ENCODE data around the gene FBXO41. TPM values are rescaled to one million over a fixed set of nuclear protein-coding genes. Genes with fewer than 3 reads are reported as not detected.

The FBXO41 gene
- total RNA-seq, 2 experiments from 2014 or later: 41.5 to 42.0 TPM

GRCh38 chr2:73279852-73280251 lies 4.4 kb downstream of the FBXO41 start:
- peaks cover 26% of the 10 kb centered on the region for H3K4me1 Mint-ChIP-seq (ENCODE audit: low read depth)
- H3K27me3 Mint-ChIP-seq: no peaks in the 10 kb centered on the region
- no peak for ATAC-seq
- no peak for DNase-seq
- H3K4me3 Mint-ChIP-seq: no peak overlapping the region
- ChIA-PET CTCF (interaction anchor here (0.7 to 3.3 kb wide), 3 partner anchors 9 to 11 kb away, joined by 3 to 15 read pairs (median 3); no protein-coding TSS in a partner anchor), POLR2A (interaction anchor here (0.7 to 1.8 kb wide), 3 partner anchors 8 to 45 kb away, joined by 3 to 7 read pairs (median 3); no protein-coding TSS in a partner anchor)
- peaks cover 46% of the 10 kb centered on the region for H3K36me3 Mint-ChIP-seq (ENCODE audit: low read depth)
- intact Hi-C loops (cut with micrococcal nuclease): no loop called here
- no peak for TF ChIP-seq CTCF (IDR thresholded peaks at IDR 0.05)
- H3K9me3 Mint-ChIP-seq: no peaks in the 10 kb centered on the region
- H3K27ac Mint-ChIP-seq: no peak overlapping the region

- no peak for ATAC-seq
- Mint-ChIP-seq H3K4me1 (ENCODE audit: low read depth) (peaks cover 21% of the 10 kb centered on the region), H3K27ac (no peak overlapping the region), H3K27me3 (no peaks in the 10 kb centered on the region), H3K9me3 (no peaks in the 10 kb centered on the region), H3K4me3 (no peak overlapping the region), H3K36me3 (ENCODE audit: low read depth) (peaks cover 28% of the 10 kb centered on the region)
- no peak for DNase-seq
- POLR2A ChIA-PET: interaction anchor here (0.6 to 1.1 kb wide), 5 partner anchors 8 to 36 kb away, joined by 3 to 4 read pairs (median 3); no protein-coding TSS in a partner anchor
- intact Hi-C loops (cut with micrococcal nuclease): no loop called here
- no peak for TF ChIP-seq CTCF (IDR thresholded peaks at IDR 0.05)
- CTCF ChIA-PET: interaction anchor here (5.8 kb wide), 1 partner anchor 17 kb away, joined by 36 read pairs; no protein-coding TSS in a partner anchor
Observed at GRCh38 chr2:73272270-73272669, 12.0 kb downstream of the FBXO41 start.

GRCh38 chr2:73269686-73270465 lies 14.4 kb downstream of the FBXO41 start:
- ATAC-seq (peak; percentile 7), DNase-seq (no peak)
- no peak overlapping the region for H3K27ac Mint-ChIP-seq
- no peaks in the 10 kb centered on the region for H3K9me3 Mint-ChIP-seq
- H3K4me1 Mint-ChIP-seq (ENCODE audit: low read depth): peaks cover 26% of the 10 kb centered on the region
- H3K4me3 Mint-ChIP-seq: no peak overlapping the region
- no peaks in the 10 kb centered on the region for H3K27me3 Mint-ChIP-seq
- intact Hi-C loops (cut with micrococcal nuclease): no loop called here
- no peak for TF ChIP-seq CTCF (IDR thresholded peaks at IDR 0.05)
- ChIA-PET POLR2A (no interaction called here), CTCF (interaction anchor here (0.9 kb wide), 1 partner anchor 57 kb away, joined by 3 read pairs; no protein-coding TSS in a partner anchor)
- peaks cover 31% of the 10 kb centered on the region for H3K36me3 Mint-ChIP-seq (ENCODE audit: low read depth)

GRCh38 chr2:73268830-73269685 lies 15.2 kb downstream of the FBXO41 start:
- no peak for TF ChIP-seq CTCF (IDR thresholded peaks at IDR 0.05)
- Mint-ChIP-seq H3K36me3 (ENCODE audit: low read depth) (peaks cover 32% of the 10 kb centered on the region), H3K27ac (no peak overlapping the region), H3K4me1 (ENCODE audit: low read depth) (peaks cover 26% of the 10 kb centered on the region), H3K4me3 (peak overlapping the region; percentile 28), H3K27me3 (no peaks in the 10 kb centered on the region), H3K9me3 (no peaks in the 10 kb centered on the region)
- DNase-seq: peak; percentile 84
- POLR2A ChIA-PET: interaction anchor here (1.0 to 1.9 kb wide), 9 partner anchors 8 to 35 kb away, joined by 3 to 12 read pairs (median 4); partner anchors contain the start of gene CCT7
- CTCF ChIA-PET: interaction anchor here (0.6 to 1.7 kb wide), 6 partner anchors 10 to 56 kb away, joined by 3 to 9 read pairs (median 3); partner anchors contain the start of genes EGR4 and SMYD5
- ATAC-seq: peak; percentile 96
- intact Hi-C loops (cut with micrococcal nuclease): no loop called here

Data from activated CD8-positive, alpha-beta T cell treated with anti-CD3 and anti-CD28 coated beads for 36 hours (primary cell).